Suprapubic skin (tissue), 3 donors: ENCODE data around the gene RNF217.

ENCODE experiments used
- CTCF ChIP-seq, 2 donors: fragments of 200-600 bp in 1 of 2; fragments of 450-650 bp in 1 of 2; sonication (generic) in 1 of 2; IDR thresholded peaks; one replicate each; pipeline ENCODE4 v1.5.1; 2016 to 2019; ENCODE audit warnings: antibody characterized with exemption in 2 of 2, mild to moderate bottlenecking in 1 of 2, moderate library complexity in 1 of 2
- POLR2AphosphoS5 ChIP-seq, 3 donors: sonication (generic); formaldehyde crosslinking; IDR thresholded peaks; one replicate each; pipeline ENCODE4 v1.6.1; 2017; ENCODE audit warnings: antibody characterized with exemption in 3 of 3

- no peak for TF ChIP-seq CTCF (IDR thresholded peaks at IDR 0.05)
- no peak for TF ChIP-seq POLR2AphosphoS5 (IDR thresholded peaks at IDR 0.05)
Observed at GRCh38 chr6:124937645-124938044, 24.6 kb upstream of the RNF217 start.
